Epithelial cell of proximal tubule (primary cell): Measurements from ENCODE around the gene AGTR1. TPM values are rescaled to one million over a fixed set of nuclear protein-coding genes. Genes with fewer than 3 reads are reported as not detected.
A peak's percentile ranks its signal among the peaks of the same experiment; 100 is the strongest.

Source experiments
- DNase-seq: peaks from one replicate; pipeline ENCODE4 v3.0.0-alpha.2; 2011; ENCODE audit warnings: low read depth
- H3K4me3 ChIP-seq: 2 replicates; pipeline ENCODE4 v1.5.1; 2011; ENCODE audit warnings: low read depth, mild to moderate bottlenecking, low read length
- total RNA-seq: library from RNA; depleted of rRNA; stranded (reverse); fragments of >200 nt; gene quantifications from 2 replicates; pipeline ENCODE4 v1.2.3, GENCODE V29; 2015
- TF ChIP-seq, protein P1 (sequence below): conservative IDR thresholded peaks from 2 replicates; pipeline ENCODE4 v1.5.1; 2012; ENCODE audit warnings: low read depth, mild to moderate bottlenecking, low read length

AGTR1 gene
- total RNA-seq, 1 donor from 2014 or later = 0.12 TPM

- no peak overlapping the region for H3K4me3 ChIP-seq
- DNase-seq = no peak
- TF ChIP-seq, protein P1, sequence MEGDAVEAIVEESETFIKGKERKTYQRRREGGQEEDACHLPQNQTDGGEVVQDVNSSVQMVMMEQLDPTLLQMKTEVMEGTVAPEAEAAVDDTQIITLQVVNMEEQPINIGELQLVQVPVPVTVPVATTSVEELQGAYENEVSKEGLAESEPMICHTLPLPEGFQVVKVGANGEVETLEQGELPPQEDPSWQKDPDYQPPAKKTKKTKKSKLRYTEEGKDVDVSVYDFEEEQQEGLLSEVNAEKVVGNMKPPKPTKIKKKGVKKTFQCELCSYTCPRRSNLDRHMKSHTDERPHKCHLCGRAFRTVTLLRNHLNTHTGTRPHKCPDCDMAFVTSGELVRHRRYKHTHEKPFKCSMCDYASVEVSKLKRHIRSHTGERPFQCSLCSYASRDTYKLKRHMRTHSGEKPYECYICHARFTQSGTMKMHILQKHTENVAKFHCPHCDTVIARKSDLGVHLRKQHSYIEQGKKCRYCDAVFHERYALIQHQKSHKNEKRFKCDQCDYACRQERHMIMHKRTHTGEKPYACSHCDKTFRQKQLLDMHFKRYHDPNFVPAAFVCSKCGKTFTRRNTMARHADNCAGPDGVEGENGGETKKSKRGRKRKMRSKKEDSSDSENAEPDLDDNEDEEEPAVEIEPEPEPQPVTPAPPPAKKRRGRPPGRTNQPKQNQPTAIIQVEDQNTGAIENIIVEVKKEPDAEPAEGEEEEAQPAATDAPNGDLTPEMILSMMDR = no peak
Observed at GRCh38 chr3:148756311-148756710, 58.6 kb downstream of the AGTR1 start.

DNA sequence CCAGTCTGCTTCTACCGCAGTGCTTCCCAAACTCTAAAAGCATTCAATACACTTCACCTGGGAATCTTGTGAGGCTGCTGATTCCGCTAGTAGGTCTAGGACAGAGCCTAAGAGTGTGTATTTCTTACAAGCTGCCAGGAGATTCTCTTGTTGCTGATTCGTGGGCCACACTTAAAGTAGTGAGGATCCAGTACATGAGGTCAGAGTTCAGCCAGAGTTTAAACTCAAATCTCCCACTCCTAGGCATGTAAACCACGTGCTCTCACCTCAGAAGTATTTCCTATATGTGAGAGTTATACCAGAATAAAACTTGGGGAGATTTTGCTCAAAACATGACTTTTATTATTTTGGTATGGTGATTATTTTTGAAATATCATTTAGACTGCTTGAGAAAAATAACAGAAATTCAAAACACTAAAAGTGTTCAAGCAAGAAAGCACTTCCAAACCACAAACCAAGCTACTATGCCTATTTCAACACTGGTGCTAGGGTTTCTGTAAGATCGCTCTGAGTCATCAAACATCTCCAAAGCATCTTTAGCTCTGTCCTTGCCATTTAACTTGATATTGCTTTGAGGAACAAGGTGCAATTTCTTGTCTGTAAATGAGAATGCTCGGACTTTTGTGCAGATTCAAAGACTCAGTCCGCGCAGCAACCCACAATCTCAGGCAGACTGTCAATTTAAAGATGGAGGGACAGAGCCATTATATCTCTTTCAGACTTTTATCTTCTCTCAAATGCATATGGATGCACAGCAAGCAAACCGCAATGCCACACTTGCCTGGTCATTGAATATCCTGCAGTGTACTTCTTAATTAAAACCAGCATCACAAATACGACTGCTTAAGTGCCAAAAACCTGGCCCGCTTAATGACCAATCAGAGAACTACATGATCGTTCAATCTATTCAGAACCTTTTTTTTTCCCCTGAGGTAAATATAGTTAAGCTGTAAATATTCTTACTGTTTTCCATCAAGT is 59.8 kb downstream of the AGTR1 start:
- DNase-seq = peak; percentile 66
- no peak overlapping the region for H3K4me3 ChIP-seq
- TF ChIP-seq, protein P1 = no peak

GRCh38 chr3:148758303-148758884 is 60.7 kb downstream of the AGTR1 start:
- no peak for DNase-seq
- TF ChIP-seq, protein P1 = no peak
- H3K4me3 ChIP-seq = no peak overlapping the region

DNA sequence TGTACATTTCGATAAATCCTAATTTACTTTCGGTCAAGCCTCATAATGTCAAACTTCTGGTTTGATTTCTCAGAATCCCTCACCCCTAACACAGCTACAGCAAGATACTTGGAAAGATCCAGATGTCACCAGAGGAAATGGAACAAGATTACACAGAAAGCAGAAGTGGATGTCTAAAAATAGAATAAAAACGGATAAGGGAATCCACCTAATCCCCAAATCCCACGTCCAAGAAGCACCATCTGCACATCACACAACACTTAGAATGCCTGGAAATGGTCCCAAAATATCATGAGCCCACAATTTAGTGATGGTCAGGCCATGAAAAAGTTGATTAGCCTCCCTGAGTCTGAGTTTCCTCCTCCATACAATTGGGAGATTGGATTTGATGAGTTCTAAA is 61.7 kb downstream of the AGTR1 start:
- TF ChIP-seq, protein P1 = no peak
- no peak for DNase-seq
- no peak overlapping the region for H3K4me3 ChIP-seq

DNA sequence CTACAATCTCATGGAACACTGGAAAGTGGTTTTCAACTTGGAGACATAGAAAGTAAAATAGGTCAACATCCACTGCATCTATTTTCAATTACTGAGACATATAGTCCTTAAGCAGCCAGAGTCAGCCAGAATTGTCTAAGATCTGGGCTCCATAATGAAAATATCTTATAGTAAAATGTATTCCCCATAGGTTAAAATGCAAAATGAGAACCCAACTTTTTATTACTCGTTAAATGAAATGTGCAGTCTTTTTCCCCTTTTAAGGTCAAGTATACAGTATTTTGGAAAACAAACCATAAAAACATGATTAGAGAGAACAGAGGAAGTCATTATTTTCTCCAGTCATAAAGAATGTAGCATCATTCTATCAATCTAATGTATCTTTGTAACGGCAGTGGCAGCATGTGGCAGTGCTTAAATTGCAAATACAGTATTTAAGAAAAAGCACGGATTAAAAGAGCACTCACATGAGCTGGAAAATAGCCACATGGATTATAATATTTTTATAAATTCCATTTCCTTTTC is 65.5 kb downstream of the AGTR1 start:
- TF ChIP-seq, protein P1 = no peak
- H3K4me3 ChIP-seq = no peak overlapping the region
- no peak for DNase-seq

DNA sequence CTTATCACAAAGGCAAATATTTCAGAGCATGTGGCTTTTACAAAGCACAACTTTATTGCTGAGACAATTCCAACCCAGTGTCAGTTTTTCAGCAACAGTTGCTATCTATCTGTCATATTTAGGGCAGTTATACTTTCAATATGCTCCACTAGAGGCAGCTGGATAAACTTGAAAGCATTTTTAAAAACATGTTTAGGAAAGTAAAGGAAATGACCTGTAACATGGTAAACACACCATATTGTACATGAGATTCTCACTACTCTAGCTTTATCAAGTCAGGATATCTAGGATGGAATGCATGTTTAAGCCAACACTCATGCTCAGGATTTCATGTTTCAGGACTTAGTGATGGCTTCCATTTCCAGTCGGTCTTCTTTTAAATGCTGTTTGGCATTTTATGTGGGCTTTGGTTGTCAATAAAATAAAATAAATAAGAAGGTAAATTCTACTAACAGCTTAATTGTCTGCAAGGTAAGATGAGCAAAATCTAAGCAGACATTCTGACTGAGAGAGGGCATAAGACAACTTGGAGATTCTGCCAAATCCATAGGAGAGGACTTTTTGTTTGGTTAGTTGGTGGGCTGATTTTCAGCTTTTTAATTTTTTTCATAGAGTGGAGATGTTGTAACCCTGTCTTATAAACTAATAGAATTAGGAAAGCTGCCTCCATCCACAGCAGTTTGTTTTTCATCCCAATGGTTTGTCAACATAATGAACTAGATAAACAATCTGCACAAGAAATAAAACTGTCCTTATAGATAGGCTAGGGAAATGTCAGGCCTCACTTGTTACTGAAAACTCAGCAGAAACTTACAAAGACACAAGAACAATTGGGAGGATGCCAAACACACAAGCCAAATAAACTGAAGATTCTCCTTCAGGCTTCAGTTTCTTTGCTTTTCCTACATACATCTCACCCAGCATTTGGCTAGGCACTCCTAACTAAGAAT is 66.6 kb downstream of the AGTR1 start:
- no peak overlapping the region for H3K4me3 ChIP-seq
- TF ChIP-seq, protein P1 = no peak
- no peak for DNase-seq
